Fibroblast of peridontal ligament (primary cell): ENCODE data around the gene WFDC2.
"Not testable (repeated sequence)": the region's sequence is repeated elsewhere in the genome, so short reads cannot be mapped to it uniquely, and the experiment has no call there.

Source experiments
- DNase-seq: peaks from one replicate; pipeline ENCODE4 v3.0.0-alpha.2; 2010; ENCODE audit errors: extremely low read depth

Gene WFDC2

DNA sequence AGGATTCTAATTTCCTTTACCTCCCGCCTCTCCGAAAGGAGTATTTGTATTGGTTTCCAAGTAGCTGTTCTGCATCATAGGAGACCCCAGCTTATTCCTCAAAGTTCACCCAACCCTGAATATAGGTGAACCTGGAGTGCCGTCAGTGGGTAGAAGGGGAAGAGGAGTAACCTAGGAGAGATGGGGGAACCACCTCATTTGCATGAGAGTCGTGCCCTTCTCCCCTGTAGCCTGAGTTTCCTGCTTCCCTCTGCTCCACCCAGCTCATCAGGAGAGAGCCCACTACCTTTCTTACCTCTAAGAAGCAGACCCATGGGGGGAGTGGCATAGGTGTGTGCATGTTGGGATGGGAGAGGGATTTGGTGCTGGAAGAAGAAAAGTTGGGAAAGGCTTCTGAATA, 17.3 kb upstream of the WFDC2 start:
- no peak for DNase-seq

DNA sequence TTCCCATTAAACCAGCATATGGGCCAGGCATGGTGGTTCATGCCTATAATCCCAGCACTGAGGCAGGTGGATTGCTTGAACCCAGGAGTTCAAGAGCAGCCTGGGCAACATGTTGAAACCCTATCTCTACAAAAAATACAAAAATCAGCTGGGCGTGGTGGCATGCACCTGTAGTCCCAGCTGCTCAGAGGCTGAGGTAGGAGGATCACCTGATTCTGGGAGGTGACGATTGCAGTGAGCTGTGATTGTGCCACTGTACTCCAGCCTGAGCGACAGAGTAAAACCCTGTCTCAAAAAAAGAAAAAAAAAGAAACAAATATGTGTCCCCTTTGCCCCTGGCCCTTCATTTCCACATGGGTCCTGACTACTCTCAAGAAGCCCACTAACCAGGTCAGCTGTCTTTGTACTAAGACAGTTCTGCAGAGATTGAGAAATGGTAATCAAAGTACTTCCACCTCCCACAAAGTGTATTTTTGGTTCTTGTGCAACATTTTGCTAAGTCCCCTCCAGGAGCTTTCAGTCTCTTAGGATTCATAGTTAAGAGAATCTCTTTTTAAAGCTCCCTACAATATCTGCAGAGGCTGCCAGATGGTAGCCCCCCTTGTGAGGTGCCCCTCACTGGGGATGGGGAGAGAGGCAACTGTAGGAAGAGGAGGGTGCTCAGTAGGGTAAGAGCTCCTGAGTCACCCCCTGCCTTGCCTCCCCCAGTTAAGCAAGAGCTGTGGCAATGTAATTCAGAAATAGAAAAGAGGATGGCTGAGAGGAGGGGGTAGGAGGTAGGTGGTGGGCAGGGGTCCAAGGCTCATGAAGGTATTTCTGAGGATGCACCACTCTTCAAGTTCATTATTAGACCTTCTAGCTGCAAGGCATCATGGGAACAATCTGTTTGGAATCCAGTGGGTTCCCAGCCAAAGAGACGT, 16.5 kb upstream of the WFDC2 start:
- DNase-seq, result no peak

DNA sequence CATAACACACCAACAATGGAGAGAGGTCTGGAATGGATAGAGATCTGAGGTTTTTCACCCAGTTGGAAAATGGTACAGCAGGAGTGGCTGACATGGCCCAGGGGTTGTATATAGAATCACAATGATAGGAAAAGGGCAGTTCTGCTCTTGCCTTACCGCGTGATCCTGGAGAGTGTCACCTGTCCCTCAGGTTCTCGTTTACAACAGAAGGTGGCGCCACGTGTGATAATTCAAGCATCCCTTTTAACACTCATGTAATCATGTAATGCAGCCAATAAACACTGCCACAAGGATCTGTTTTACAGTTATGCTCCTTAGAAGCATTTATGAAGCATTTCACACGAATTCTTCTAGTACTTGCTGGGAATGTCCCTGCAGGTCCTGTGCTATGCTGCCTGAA, 12.9 kb upstream of the WFDC2 start:
- DNase-seq, result no peak

GRCh38 chr20:45459606-45460005, 9.9 kb upstream of the WFDC2 start:
- DNase-seq, result peak; percentile 27

DNA sequence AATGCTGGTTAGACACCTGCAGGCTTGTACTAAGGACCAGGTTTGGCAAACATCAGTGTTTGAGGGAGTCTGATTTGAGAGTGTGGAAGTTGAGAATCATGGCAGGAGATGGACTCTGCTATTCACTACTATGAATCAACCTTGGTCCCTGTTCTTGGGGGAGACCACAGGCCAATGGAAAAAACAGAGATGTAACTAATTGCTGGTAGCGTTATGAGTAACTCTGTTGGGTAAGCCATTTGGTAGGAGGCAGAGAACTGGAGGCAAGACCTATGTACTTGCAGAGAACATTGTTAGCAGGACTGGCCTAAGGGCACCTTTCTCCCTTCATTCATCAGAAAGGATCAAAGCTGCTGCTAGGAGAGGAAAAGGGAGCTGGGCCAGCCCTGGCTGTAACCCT, 8.3 kb upstream of the WFDC2 start:
- DNase-seq, result no peak

DNA sequence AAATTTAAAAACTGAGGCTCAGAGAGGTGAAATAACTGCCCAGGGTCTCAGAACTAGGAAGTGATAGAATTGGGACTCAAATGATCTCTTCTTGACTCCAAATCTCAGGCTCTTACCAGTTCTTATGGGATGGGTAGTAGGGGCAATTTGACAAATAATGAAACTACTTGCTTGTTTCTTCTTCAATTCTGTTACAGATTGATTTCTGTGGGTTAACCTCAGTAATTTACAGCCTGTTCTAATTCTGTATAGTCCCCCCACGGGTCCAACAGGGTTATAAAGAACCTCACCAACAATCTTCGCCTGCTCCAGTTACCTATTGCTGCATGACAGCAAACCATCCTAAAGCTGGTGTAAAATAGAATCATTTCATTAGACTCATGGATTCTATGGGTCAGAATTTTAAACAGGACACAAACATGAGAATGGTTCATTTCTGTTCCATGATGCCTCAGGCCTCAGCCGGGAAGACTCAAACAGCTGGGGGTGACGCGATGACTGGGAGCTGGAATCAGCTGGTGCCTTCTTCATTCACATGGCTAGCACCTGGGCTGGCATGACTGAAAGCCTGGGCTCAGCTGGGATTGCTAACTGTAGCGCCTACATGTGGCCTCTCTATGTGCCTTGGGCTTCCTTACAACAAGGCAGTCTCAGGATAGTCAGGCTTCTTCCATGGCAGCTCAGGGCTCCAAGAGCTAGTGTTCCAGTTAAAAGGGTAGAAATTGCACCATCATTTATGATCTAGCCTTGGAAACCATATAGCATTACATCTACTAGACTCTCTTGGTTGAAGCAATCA, 6.6 kb upstream of the WFDC2 start:
- DNase-seq, result no peak

GRCh38 chr20:45463709-45464108, 5.8 kb upstream of the WFDC2 start:
- no peak for DNase-seq

DNA sequence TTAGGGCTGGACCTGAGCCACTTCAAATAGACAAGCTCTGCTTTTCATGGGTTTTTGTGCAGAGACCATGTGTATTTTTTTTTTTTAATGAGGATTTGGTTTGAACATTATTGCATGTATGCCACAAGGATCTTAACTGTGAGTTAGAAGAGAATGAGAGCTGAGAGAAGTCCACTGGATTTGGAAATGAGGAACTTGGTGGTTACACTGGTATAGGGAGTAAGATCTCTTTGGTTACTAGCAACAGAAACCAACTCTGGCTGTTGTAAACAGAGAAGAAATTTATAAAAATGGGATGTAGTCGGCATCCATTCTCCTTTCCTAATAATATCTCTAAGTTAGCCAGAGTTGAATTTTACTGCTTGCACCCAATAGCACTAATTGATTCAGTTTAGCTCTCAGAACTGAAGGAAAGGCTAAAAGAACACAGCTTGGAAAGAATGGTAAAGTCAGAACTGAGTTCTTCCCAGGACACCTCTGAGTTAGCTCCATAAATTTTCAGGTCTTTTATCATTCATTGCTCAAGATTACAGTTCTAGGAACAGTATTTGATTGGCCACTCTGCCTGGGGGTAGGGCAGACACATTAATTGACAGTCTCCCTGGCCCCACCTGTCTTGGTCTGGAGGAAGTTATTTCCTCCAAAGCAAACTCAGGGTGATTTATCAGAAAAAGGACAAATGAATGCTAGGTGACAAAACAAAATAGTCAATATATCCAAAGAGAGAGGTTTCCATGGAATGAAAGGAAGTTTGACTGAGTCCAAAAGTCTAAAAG, 3.9 kb upstream of the WFDC2 start:
- no peak for DNase-seq

DNA sequence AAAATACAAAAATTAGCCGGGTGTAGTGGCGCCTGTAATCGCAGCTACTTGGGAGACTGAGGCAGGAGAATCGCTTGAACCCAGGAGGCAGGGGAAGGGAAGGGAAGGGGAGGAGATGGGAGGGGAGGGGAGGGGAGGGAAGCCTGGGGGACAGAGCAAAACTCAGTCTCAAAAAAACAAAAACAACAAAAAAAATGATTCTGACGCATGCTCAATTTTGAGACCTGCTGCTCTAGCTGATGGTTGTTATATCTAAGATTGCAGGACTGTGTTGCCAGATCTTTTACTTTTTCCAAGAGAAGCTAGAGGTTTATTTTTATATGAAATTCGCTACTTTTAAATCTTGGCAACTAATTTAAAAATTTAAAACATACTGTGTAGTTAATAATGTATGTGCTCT, 2.4 kb upstream of the WFDC2 start:
- DNase-seq, result no peak

DNA sequence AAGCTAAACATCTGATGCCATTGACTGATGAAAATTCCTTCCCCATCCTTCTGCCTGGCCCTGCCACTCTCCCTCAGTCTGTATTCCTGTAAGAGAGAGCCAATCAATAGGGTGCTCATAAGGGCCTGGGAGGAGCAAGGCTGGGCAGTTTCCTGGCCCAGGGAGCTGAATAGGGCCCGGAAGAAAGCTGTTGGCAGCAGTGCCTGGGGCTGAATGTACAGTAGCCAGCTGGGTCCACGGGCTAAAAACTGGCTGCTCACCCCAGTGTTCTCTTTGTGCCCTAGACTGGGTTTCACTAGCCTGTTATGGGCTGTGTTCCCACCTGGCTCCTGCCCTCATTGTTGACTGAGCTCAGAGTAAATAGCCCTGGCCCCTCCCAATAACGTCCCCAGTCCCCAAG, 1.7 kb upstream of the WFDC2 start:
- DNase-seq, result no peak

DNA sequence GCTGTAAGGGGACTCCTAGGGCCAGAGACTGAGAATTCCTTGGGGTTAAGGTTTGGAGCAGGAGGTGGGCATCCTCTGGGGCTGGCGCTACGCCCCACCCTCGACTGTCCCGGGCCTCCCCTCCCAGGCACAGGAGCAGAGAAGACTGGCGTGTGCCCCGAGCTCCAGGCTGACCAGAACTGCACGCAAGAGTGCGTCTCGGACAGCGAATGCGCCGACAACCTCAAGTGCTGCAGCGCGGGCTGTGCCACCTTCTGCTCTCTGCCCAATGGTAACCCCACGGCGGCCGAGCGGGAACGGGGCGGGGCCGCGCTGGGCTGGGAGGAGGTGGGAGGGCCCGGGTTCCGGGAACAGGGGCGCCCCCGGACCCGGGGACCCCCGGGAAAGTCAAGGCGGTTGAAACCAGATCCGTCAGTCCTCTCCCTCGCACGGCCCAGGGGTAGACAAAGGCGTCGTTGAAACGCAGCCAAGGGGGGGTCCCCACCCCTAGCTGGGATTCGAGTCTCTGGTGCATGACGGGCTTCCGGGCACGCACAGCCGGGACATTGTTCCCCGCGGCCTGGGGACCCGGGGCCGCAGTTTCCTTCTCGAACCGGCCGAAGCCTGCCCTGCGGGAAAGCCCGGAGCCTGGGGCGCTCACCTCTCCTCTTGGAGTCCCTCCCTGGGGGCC, 844 bp downstream of the WFDC2 start:
- DNase-seq, result peak; percentile 8

DNA sequence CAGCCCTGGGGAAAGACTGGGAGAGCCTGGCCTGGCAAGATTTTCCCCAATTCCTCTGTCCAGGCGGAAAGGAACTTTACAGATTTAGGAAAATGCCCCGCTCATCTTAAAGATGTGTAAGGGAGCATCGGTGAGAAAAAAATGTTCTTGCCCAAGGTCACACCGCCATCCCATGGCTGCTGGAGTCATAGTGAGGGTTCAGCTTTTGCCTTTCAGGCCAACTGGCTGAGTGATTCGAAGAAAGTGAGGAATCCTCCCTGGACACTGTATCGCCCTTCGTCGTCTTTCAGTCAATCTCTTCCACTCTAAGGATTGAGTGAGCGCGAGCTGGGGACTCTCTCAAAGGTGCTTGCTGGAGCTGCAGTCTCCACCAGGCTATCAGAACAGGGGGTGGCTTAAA, 1.4 kb downstream of the WFDC2 start:
- peak; percentile 12 for DNase-seq

DNA sequence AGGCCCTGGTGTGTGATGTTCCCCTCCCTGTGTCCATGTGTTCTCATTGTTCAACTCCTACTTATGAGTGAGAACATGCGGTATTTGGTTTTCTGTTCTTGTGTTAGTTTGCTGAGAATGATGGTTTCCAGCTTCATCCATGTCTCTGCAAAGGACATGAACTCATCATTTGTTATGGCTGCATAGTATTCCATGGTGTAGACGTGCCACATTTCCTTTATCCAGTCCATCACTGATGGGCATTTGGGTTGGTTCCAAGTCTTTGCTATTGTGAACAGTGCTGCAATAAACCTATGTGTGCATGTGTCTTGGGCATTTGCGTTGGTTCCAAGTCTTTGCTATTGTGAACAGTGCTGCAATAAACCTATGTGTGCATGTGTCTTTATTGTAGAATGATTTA, 2.7 kb downstream of the WFDC2 start:
- DNase-seq, result not testable (repeated sequence)

DNA sequence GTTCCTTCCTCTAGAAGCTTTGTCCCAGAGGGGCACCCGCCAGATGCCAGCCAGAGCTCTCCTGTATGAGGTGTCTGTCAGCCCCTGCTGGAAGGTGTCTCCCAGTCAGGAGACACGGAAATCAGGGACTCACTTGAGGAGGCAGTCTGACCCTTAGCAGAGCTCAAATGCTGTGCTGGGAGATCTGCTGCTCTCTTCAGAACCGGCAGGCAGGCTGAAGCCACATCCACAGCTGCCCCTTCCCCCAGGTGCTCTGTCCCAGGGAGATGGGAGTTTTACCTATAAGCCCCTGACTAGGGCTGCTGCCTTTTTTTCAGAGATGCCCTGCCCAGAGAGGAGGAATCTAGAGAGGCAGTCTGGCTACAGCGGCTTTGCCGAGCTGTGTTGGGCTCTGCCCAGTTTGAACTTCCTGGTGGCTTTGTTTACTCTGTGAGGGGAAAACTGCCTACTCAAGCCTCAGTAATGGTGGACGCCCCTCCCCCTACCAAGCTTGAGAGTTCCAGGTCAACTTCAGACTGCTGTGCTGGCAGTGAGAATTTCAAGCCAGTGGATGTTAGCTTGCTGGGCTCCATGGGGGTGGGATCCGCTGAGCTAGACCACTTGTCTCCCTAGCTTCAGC, 8.1 kb downstream of the WFDC2 start:
- not testable (repeated sequence) for DNase-seq

GRCh38 chr20:45479822-45480221, 10.3 kb downstream of the WFDC2 start:
- DNase-seq, result no peak

GRCh38 chr20:45484676-45485075, 15.1 kb downstream of the WFDC2 start:
- no peak for DNase-seq

- DNase-seq, result no peak
These were observed 15.8 kb downstream of the WFDC2 start for GRCh38 chr20:45485388-45485787.

GRCh38 chr20:45487231-45487635, 17.7 kb downstream of the WFDC2 start:
- no peak for DNase-seq

DNA sequence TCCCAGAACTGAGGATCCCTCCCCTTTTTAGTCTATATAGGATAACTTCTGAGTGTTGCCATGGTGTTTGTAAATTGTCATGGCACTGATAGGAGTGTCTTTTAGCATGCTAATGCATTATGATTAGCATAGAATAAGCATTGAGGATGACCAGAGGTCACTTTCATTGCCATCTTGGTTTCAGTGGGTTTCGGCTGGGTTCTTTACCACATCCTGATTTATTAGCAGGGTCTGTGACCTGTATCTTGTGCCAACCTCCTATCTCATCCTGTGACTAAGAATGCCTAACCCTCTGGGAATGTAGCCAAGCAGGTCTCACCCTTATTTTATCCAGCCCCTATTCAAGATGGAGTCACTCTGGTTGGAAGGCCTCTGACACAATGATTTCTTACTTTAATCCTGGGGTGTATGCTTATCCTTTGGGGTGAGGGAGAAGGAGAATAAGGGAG, 19.6 kb downstream of the WFDC2 start:
- no peak for DNase-seq

- no peak for DNase-seq
These were observed 26.0 kb downstream of the WFDC2 start for GRCh38 chr20:45495501-45495941.

DNA sequence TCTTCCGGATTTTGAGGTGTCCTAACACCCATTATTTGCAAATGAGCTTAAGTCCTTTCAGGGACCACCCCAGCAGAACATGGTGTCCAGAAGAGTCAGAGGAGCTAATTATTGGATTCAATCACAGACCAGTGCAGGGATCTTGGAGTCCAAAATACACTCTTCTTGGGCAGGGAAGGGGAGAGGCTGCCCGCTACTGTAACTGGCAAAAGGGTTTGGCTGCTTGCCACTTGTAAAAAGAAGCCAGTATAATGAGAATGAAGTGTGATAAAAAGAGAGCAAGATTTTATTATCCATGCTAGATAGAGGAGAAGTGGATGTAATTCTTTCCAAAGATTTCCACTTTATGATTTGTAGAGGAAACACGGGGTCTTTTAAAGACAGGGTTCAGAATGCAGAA, 26.6 kb downstream of the WFDC2 start:
- no peak for DNase-seq
